SKM-1 (cell line): ENCODE measurements around the gene ZNF804A.

Experiments used
- DNase-seq: peaks from one replicate; lab custom pipeline; 2025; ENCODE audit not compliant: unreplicated experiment; lab: John Stamatoyannopoulos, UW

ZNF804A gene

DNA sequence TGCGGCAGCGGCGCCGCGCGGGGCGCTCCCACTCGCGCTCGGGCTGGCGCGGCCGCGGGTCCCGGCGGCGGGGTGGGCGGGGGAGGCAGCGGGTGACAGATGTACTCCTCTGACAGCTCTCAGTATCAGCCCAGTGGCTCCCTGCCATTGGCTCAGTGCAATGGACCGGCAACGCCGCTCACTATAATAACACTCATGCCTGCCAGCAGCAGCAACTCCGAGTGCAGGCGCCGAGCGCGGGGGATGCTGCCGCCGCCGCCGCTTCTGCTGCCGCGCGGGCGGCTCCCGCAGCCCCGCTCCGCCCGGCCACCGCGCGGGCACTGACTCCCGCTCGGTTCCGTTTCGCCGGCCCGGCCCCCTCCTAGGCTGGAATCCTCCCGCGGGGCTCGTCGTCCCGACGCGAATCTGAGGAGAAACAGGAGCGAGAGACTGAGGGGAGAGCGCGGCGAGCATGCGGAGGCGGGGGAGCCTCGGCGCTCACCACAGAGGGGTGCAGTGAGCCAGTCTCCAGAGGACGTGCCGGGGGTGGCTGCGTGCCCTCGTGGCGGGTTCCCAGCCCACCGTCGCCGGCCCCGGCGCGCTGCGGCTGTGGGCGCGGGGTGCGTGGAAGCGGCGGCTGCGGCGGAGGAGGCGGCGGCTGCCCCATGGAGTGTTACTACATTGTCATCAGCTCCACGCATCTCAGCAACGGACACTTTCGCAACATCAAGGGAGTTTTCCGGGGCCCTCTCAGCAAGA, at the start of gene ZNF804A:
TSS of gene ZNF804A (plus strand) at position 214 of the 738 bp plus-strand sequence. CDS start at position 645, 431 bp downstream.
- DNase-seq: peak; percentile 66

GRCh38 chr2:184549153-184549552, 49.2 kb upstream of the ZNF804A start:
- no peak for DNase-seq

DNA sequence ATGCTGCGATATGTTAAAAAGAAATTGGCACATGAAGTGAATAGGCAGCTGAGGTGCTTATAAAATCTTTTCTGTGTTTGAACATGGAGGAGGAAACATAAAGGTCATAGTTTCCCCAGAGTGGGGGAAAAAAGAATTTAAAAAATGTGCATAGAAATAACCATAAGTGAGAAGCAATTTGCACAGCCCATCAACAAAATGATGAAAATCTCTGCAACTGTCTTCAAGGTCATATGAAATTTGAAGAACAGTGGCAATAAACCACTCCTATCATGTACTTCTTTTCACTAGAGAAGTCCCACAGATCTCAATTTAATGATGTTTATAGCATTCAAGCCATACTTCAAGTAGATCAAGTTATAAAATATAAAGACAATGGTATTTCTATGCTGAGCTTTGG, 46.7 kb upstream of the ZNF804A start:
- DNase-seq: no peak

DNA sequence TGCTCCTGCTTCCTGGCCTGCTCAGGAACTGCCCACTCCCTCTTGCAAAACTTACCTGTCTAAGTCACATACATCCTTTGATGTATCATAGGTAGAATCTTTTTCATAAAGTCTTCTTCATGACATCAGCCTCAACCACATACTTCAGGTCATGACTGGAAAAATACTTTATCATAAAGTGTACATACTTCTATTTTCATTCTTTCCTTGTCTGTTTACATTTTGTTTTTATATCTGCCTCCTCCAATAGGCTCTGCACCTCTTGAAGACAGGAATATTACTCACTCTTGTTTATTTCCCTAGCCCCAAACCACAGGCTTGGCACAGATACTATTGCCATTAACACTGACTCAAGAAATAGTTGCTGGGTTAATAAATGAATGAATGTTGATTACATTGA, 43.6 kb upstream of the ZNF804A start:
- no peak for DNase-seq

GRCh38 chr2:184555352-184555751, 43.0 kb upstream of the ZNF804A start:
- no peak for DNase-seq

DNA sequence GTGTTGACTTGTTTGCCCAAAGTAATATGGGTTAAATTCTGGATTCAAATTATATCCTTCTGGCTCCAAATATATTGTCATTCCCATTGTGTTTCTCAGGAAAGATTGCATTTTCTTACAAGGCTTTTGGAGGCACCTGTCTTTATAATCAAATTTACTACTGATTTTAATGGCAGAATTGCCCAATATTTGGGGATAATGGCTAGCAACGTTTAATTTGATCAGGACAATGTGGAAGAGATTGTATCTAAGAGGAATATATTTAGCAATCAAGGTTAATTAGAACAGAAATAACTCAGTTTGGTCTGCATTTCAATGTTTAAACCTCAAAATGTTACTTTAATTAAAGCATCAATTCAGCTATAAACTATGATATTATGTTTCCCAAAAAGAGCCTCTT, 41.7 kb upstream of the ZNF804A start:
- no peak for DNase-seq

- DNase-seq: no peak
Measured at GRCh38 chr2:184558713-184559464, 39.4 kb upstream of the ZNF804A start.

DNA sequence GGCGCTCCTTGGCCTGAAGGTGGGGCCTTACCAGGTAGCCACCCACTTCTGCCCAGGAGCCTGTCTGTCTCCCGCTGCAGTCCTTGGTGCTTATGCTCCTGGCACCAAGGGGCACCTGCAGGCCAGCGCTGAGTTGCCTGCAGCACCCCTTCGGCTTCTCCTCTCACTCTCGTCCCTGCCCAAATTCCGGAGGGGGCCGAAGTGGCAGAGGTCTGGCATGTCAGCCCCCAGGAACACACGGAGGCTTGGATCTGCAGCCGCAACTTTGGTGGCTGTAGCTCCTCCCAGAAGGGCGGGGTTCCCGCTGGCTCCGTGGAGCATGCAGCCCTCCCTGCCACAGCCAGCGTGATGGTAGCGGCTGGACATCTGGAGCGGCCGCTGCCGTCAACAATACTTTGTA, 37.7 kb upstream of the ZNF804A start:
- DNase-seq: no peak

DNA sequence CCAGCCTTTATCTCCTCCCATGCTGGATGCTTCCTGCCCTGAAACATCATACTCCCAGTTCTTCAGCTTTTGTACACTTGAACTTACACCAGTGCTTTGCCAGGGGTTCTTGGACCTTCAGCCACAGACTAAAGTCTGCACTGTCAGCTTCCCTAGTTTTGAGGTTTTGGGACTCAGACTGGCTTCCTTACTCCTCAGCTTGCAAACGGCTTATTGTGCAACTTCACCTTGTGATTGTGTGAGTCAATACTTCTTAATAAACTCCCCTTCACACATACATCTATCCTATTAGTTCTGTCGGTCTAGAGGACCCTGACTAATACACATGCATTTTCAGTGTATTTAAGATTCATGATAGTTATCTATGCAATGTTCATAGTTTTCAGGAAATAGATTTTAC, 35.8 kb upstream of the ZNF804A start:
- DNase-seq: peak; percentile 29

DNA sequence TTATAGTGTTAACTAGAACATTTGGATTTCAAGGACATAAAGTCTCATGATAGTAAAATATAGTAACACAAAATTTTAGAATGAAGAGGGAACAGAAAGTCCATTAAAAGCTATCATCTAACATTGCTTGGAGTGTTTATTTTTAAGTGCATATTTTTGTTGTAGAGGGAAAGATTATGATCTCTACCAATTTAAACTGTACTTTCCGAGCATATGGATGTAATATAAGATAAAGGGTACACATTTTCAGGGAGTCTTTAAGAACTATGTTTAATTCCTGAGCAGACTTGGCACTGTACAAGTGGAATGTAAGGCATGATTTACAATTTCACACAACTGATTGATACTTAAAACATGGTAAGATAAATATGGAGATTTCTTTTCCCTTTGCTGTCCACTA, 34.2 kb upstream of the ZNF804A start:
- DNase-seq: no peak

DNA sequence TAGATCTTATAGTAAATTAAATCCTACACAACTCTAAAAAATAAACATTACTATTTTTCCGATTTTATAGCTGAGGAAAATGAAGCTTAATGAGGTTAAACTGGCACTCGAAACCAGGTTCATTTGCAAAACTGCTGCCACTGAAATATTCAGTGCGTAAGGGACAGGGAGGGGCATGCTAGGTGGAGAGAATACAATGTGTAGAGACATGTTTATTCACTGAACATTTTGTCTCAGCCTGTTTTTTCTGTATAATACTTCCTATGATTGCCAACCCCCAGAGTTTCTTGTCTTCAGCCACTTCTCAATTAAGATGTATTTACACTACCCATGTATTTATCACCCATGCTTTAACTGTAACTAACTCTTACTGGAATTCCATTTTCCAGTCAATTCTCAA, 31.6 kb upstream of the ZNF804A start:
- no peak for DNase-seq

DNA sequence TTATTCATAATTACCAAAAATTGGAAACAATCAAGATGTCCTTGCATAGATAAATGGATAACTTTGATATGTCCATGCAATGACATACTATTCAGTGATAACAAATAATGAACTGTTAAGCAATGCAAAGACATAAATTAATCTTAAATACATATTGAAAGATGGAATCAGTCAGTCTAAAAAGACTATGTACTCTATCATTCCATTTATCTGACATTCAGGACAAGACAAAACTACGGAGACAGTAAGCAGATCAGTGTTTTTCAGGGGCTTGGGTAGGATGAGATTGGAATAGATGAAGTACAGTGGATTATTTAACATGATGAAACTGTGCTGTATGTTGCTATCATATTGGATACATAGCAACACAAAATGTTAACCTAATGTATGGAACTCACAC, 21.3 kb upstream of the ZNF804A start:
- no peak for DNase-seq

DNA sequence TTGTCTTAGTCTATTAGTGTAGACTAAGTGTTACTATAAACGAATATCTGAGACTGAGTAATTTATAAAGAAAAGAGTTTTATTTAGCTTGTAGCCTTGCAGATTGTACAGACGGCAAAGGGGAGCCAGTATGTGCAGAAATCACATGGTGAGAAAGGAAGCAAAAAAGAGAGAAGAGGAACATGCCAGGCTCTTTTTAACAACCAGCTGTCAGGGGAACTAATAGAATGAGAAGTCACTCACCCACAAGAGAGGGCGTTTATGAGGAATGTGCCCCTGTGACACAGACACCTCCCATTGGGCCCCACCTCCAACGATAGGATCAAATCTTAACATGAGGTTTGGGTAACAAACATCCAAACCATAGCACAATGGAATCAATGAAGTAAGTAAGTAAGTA, 20.6 kb upstream of the ZNF804A start:
- DNase-seq: no peak

GRCh38 chr2:184579226-184579625, 19.1 kb upstream of the ZNF804A start:
- DNase-seq: no peak

DNA sequence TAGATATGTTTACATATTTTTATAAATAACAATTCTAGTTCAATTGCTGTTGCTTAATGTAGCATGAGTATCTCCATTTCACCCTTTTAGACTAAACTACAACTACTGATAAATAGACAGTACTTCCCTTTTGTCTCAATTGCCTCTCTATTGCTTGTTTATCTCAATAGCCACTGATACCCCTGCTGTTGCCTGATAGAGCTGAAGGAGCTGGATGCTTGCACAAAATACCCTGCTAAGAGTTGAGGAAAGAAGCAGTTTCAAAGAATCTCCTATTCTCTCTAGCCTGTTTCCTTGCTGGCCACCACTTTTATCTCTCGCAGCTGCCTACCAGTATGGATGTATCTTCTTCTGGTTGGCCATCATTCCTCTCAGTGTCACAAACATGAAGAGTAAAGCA, 16.9 kb upstream of the ZNF804A start:
- no peak for DNase-seq

DNA sequence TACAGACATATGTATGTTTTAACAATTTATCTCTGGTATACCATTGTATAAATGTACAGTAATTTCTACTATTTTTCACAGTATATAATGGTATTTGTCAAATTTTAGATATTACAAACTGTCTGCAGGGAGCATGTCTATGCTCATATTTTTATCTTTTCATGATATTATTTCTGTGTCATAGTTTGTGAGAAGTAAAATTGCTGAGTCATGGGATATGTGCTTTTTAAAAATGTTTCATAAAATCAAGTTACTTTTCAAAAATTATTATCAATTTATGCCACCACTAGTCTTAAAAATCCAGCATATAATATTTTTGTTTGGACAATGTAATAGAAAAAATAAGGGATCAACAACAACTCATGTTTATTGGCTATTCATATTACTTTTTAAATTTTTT, 9.1 kb upstream of the ZNF804A start:
- no peak for DNase-seq

DNA sequence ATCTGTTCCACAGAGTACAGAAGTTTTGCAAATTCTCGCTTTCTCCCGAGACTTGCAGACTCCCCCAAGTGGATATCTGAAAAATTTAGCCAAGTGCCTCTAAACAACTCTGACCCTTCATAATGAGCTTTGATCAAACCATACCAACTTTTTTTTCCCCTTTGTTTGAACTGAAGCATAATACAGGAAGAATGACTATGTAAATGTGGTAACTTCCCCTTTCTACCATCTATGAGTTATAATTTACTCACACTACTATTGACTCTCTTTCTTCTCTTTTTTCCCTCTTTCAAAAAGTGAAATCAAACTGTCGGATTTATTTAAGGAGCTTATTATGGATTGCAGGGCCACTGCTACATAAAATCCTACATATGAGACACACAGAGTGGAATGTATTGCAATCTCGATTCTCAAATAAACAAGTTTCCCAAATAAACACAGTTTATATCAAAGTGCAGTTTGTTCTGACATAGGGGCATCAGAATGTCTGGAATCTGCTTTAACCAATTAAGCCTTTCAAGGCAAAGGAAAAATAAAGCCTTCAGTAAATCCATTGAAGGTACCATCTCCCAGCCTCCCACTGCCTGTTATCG, 1.4 kb upstream of the ZNF804A start:
- DNase-seq: peak; percentile 77

GRCh38 chr2:184597571-184597991, 748 bp upstream of the ZNF804A start:
- DNase-seq: peak; percentile 68

- no peak for DNase-seq
Measured at GRCh38 chr2:184598002-184598315, 370 bp upstream of the ZNF804A start.

DNA sequence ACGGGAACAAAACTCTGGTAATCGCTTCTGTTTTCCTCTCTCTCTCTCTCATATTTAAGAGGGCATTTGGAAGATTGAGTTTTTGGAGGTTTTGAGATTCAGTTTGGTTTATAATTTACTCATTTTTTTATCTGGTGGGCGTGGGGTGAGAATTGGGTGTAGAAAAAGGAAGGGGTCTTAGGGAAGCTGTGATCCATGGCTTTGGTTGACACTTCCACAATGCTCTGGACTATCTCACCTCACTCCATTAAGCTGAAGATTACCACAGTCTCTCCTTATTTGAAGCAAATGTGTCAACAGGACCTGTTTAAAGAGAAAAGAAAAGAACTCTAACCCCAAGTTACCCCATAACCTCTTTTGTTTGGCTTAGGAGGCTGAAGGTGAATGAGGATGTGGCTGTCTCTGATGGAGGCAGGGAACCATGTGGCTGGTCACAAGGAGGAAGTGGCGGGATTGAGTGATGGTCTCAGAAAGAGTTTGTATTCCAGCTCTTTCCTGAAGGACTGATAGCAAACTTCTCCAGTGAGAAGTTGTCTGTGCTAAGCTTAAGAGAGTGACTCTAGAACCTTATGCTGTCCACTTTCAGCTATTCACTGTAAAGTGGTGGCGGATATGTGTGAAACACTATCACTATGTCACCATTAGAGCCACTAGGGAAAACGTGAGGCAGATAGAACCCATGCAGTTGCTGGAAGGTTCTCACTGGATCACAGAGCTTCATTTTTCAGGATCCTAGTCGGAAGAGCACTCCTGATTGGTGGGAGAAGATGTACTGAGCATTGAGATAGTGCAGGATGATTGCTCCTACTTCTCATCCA, 934 bp downstream of the ZNF804A start:
- peak; percentile 75 for DNase-seq

- DNase-seq: peak; percentile 56
Measured at GRCh38 chr2:184599872-184600222, 1.5 kb downstream of the ZNF804A start.

DNA sequence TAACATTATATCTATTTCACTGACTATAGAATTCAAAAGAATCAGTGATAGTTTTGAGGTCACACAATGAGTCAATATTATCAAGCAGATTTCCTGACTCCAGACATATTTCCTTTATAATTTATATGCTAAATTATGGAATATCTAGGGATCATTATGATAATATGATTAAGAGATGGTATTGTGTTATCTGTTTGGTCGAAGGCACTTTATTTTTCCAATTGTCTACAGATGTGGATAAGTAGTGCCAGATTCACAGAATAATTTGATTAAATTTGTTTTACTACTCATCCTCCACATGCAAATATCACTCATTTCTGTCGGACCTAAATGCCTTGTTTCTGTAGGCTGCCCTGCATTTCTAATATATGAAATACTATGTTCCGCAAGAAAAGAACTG, 4.4 kb downstream of the ZNF804A start:
- no peak for DNase-seq
